Activated T-cell treated with anti-CD3 and anti-CD28 coated beads for 24 hours (primary cell): ENCODE measurements around the gene CPLX1.

Experiments used
- DNase-seq: peaks from one replicate; pipeline ENCODE4 v3.0.0-alpha.2; 2020; ENCODE audit warnings: low read depth

CPLX1 gene

DNA sequence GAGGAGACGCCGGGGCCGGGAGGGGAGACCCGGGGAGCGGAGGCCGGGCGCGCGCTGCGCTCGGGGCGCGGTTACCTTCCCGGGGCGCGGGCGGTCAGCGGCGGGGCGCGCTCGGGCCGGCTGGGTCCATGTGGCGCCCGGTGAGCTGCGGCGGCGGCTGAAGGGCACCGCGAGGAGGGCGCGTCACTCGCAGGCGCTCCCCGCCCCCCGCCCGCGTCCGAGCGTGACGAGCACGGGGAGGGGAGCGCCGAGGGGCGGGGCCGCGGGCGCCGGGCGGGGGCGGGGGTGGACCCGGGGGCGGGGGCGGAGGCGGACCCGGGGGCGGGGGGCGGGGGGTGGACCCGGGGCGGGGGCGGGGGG, at the start of gene CPLX1:
CPLX1 (minus strand) TSS at position 159 of the 360 bp plus-strand sequence. CDS start 1,607 bp downstream, outside the sequence.
- DNase-seq, result no peak

DNA sequence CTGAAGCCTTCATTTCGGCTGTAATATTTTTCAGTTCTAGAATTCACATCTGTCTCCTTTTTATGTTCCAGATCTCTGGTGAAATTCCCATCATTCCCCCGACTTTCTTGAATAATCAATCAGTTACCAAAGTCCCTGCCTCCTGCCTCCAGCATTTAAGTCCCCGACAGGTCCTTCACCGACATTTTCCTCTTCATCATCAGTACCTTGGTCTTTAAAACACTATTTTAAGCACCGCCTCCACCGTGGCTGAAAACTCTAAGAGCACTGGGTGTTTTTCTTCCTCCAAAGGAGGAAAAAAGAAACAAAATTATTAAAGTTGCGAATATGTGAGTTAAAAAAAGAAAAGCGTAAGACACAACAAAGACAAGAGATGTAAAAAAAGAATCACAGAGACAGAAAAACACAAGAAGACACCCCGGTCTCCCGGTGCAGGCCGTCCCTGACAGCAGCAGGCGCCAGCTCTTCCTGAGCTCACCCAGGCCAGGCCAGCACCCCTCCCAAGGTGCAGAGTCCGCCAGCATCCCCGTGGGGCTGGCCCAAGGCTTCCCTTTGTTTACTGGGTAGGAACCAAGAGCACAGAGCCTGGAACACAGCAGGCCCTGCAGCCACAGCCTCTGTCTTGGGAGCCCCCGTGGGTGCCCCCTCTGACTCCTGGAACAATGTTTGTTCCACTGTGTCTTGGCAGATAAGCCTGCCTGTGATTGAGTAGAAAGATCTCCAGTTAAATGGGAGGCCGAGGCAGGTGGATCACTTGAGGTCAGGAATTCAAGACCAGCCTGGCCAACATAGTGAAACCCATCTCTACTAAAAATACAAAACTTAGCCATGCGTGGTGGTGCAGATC, 49.3 kb upstream of the CPLX1 start:
- DNase-seq, result no peak

DNA sequence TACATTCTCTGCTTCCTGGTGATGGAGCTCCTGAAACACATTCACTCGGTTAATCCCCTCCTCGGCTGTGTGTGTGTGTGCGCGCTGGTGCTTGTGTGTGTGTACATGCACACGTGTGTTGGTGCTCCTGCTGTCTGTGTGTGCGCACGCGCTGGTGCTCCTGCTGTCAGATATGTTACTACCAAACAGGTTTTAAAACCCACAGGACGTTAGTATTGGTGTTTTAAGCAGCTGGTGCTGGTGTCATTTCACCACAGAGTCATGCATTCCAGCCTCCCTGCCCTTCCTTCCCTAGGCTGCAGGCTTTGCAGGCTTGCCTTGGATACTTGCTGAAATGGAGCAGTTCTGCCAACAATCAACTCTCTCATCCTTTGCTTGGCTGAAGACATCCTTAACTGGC, 48.1 kb upstream of the CPLX1 start:
- no peak for DNase-seq

DNA sequence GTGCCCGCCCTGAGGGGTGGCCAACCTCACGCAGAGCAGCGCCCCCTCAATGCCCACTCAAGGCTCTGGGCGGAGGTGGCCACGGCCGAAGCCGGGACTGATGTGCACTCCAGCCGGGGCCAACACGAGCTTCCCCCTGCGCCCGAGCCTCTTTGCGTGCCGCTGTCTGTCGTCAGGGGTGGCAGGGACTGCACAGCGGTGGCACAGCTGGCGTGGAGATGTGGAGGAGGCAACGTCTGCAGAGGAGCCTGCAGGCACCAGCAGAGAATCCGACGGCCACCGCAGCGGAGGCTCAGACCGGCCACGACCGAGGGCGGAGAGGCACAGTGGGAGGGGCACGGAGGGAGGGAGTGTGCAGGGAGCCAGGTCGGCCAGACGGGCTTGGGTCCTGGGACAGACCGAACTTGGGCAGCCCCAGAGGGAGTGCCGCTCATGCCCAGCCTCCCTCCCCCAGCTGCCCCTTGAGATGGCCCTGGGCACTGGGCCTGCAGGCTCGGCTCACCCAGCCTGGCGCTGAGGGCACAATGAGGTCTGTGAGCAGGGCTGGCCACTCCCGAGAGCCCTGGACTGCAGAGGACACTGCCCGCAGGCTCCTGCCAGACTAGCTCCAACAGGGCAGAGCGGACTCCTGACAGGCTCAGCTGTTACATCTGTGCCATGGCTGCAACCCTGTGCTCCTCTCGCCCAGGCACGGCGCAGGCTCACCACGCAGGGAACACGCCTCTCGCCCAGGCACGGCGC, 46.5 kb upstream of the CPLX1 start:
- no peak for DNase-seq

DNA sequence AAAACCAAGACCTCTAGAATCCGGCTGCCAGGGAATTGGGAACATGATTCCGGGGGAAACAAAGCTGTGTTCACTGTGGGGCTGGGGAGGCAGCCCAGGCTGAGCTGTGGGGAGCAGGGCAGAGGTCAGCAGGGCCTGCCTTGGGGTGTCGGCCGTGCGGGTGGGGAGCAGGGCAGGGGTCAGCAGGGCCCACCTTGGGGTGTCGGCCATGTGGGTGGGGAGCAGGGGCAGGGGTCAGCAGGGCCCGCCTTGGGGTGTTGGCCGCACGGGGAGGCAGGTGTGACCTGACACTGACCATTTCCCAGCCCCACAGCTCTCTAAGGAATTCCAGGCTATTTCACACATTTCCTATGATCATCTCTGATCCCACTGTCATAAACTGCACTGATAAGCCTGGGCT, 45.6 kb upstream of the CPLX1 start:
- DNase-seq, result no peak

DNA sequence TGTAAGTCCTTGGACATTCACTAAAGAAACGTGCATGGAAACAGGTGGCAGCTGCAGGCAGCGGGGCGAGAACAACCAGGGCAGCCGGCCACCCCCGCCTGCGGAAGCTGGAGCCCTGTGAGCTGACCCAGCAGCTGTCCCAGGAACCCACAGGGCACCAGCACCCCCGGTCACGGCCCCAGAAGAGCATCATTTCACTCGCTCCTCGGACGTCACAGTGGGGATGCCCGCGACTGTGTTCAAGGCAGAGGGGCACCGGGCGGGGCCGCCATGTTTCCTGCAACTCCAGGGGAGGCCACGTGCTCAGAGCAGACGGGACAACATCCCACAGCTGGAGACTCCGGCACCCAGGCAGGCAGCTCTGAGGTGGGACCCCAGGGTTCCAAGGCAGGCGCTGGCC, 45.0 kb upstream of the CPLX1 start:
- DNase-seq, result no peak

DNA sequence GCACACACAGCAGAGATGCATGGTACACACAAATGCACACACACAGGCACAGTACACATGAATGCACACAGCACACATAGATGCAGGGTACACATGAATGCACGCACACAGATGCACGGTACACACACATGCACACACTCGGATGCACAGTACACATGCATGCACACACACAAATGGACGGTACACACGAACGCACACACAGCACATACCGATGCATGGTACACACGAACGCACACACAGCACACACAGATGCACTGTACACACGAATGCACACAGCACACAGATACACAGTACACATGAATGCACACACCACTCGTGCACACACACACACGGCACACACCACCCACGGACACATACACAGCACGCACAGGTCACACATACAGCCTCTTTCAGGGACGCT, 43.8 kb upstream of the CPLX1 start:
- DNase-seq, result no peak

DNA sequence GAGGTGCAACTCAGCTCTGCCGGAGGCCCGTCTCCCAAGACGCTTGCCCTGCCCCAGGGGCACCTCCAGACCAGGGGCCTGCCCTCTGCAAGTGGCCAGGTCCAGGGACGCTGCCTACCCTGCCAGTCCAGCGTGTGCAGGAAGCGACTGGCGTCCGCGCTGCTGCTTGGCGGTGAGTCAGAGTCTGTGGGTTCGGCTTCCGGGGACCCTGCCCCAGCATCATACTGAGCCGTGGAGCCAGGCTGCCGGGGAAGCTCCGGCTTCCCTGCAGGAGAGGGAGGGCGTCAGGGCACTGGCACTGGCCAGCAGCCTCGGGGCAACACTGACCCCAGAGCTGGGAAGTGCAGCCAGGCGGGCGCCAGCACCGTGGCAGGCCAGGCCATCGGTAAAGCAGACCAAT, 42.5 kb upstream of the CPLX1 start:
- DNase-seq, result no peak

DNA sequence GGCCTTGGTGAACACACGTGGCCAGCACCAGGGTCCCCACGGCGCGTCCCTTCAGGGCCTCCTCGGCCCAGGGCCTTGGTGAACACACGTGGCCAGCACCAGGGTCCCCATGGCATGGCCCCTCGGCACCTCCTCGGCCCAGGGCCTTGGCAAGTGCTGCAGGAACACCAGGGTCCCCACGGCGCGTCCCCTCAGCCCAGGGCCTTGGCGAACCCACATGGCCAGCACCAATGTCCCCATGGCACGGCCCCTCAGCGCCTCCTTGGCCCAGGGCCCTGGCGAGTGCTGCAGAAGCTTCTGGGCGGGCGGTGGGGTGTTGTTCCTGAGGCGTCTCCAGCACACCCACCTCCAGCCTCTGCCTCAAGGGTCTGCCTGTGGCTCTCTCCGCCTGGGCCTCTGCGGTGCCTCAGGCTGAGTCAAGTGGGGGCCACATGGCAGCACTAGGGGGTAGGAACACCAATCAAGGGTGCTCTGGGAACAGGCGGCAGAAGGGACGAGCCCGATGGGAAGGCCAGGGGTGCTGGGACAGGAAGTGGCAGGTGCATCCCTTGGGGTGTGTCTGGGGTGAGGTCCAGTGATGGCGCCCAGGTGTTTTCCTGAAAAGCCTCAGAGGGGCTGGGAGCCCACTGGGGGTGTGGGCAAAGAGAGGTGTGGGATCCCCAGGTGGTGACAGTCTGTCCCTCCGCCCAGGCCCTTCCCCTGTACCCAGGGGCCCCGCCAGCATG, 41.8 kb upstream of the CPLX1 start:
- DNase-seq, result no peak

DNA sequence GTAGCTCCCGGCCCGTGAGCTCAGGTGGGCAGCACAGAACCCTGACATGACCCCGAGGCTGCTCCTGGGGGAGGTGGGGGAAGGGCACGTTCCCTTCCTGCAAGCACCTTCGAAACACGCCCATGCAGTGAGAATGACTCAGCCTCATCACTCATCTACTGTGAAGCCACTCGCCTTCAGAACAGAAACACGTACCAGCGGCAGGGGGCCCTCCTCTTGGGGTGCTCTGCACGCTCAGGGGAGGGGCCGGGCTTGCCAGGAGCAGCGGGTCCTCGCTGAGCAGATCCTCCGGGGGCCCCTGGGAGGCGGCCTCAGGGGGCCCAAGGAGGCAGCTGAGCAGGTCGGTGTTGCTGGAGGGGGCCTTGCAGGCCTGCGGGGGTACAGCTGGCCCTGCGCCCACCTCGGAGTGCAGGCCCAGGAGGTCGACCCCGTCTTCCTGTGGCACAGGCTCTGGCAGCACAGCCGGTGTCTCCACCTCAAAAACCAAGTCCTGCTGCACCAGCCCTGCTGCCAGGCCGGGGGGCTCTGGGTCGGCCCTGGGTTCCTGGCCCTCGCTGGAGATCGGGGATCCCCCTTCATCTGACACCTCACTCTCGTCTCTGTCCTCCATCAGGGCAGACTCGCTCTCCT, 40.9 kb upstream of the CPLX1 start:
- no peak for DNase-seq

DNA sequence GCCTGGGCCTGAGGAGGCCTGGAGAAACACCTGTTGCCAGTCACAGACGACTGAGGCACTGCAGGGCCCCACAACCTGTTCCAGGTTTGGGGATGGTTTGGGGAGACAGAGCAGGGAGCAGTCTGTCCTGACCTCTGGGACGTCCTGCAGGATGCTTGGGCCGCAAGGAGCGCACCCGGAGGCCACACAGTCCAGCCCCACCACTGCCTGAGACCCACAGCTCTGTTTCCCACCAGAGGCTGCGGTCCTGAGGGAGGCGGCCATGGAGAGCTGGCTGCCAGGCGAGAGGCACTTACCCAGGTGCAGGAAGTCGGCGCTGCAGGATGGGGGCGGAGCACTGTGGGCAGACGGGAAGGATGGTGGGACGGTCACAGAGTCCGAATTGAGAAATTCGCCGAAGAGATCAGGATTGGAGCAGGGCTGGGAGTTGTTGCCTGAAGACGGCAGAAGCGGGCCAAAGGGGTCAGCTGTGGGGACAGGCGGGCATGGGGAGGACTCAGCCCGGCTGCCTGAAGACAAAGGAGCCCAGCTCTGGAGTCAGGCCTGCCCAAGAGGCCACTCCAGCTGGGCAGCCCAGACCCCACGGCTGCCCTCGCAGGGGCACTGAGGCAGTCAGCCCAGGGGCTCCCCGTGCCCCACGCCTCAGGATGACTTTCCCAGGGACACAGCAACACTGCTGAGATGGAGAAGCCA, 40.3 kb upstream of the CPLX1 start:
- DNase-seq, result no peak

DNA sequence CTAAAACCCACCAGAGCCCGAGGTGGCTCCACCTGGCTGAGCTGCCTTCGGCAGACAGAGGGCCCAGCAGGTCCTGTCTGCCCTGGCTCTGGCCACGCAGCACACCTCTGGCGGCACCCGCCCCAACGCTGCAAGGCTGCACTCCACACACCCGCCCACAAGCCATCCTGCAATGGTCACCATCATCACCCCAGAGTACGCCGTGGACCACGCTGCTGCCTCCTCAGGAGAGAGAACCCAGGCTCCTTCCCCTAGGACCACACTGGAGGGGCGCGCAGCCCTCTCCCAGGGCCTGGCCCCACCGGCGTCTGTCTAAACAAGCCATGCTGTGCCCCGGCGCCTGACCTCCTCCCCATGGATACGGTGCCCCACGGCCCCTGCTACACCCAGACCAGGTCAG, 39.6 kb upstream of the CPLX1 start:
- DNase-seq, result no peak

DNA sequence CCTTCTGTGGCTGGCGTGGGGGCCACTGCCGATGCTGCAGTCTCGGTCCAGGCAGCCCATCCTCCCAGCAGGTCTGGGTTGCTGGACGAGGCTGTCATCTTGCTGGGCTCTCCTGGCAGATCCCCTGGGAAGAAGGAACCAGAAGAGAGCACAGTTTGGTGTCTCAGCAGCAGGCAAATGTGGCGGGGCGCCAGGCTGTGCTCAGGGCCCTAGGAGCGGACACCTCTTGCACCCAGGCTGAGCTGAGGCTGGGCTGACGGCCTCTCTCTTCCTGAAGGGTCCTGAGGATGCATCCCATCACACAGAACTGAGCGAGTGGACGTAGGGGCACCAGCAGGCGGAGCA, 39.2 kb upstream of the CPLX1 start:
- DNase-seq, result no peak

DNA sequence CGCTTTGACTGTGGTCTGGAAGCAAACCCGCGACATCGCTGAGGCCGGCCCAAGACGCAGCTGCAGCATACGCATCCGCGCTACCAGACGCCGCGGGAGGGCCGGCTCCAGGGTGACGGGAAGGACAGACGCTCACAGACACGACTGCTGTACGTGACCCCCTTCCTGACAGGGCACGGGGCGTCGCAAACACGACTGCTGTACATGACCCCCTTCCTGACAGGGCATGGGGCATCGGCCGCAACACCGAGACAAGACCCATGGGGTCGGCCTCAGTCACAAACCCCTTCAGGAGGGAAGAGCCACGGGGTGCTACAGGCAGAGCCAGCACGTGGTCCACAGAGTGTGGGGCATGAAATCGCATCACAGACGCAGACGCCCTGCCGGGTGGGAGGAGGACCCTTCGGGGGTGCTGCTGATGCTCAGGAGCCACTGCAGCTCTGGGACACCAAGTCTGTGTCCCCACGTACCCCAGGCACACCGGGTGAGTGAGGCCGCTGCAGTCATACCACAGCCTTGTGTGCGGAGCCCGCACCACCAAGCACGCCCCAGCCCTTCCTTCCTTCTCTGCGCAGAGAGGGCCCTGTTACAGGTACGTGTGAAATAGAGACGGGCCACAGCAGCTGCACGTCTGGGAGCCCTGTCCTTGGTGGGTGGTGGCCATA, 38.7 kb upstream of the CPLX1 start:
- DNase-seq, result no peak

DNA sequence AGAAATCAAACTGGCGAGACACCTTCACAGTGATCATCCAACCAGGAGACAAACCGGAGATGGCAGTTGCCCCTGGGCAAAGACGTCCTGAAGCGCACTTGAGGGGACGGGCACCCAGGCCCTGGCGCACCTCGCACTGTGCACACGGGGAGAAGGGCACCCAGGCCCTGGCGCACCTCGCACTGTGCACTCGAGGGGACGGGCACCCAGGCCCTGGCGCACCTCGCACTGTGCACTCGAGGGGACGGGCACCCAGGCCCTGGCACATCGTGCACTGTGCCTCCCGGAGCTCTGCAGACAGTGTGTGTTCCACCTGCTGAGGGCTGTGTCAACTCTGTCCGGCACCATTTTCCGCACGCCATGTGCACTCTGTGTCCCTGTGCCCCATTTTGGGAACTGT, 34.6 kb upstream of the CPLX1 start:
- no peak for DNase-seq

DNA sequence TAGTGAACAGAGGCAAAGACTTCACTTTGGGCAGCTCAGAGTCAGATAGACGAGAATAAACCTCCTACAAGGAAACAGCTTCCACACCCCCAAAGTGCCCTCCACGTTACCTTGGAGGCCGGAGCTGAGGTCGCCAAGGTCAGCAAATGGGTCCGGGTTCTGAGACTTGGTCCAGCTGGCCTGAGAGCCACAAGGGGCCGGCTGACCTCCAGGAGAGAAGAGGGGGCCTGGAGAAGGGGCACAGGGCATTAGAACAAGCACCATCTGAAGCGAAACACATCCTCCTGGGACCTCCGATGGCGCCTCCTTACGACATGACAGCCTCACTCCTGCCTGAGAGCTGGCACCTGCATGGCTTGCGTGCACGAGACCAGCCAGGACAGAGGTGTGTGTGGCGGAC, 33.6 kb upstream of the CPLX1 start:
- DNase-seq, result no peak

DNA sequence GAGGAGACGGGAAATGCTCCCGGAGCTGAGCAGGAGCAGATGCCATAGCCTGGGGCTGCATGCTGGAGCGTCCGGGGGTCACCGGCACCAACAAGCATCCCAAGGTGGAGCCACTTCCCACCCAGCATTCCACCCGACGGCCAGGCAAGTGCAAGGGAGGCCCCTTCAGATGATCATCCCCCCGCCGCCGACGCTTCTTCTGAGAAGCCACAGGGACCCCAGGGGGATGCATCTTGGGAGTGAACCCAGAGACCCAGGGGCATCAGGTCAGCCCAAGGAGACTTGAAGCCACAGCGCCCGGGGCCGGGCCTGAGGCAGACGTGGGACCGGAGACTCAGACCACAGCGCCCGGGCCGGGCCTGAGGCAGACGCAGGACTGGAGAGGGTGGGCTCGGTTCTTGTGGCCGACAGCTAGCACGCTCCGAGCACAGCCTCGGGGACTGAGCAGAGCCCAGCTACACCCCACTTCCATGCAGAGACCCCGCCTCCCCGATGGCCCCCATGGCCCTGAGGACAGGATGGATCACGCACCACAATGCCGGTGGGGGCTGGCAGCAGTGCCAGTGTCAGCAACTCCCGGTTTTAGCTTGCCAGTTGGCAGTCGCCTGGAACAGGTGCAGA, 33.0 kb upstream of the CPLX1 start:
- no peak for DNase-seq

DNA sequence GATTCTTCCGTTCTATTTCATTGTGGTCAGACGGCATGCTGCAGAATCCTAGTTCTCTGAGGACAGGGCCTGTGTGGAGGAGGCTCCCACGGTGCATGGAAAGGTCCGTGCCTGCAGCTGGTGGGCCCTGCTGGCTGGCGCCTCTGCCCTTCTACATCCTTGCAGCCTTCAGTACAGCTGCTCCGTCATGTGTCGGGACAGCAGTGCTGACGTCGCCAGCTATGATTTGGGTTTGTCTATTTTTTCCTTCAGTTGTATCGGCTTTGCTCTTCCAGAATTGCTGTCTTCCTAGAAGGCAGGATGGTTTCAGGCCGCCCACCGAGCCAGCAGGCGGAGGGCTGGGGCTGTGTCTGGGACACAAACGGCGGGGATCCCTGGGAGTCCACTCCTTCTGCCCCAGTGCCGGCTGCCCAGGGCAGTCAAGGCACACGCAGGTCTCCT, 32.1 kb upstream of the CPLX1 start:
- no peak for DNase-seq

DNA sequence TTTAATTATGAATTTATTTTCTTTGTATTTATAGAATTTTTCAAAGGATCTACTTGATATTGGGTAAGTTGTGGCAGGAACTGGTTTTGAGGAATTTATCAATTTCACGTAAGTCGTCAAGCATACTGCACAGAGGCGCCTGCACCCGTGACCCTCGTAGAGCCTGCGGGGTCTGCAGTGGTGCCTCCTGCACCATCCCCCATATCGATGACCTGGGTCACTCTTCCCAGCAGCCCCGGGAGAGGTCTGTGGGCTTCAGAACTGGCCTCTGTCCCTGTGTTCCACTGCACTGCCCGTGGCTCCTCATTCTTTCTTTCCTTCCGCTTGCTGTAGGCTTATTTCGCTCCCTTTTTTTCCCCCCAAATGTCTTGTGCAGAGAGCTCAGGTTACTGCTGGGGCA, 31.5 kb upstream of the CPLX1 start:
- no peak for DNase-seq

DNA sequence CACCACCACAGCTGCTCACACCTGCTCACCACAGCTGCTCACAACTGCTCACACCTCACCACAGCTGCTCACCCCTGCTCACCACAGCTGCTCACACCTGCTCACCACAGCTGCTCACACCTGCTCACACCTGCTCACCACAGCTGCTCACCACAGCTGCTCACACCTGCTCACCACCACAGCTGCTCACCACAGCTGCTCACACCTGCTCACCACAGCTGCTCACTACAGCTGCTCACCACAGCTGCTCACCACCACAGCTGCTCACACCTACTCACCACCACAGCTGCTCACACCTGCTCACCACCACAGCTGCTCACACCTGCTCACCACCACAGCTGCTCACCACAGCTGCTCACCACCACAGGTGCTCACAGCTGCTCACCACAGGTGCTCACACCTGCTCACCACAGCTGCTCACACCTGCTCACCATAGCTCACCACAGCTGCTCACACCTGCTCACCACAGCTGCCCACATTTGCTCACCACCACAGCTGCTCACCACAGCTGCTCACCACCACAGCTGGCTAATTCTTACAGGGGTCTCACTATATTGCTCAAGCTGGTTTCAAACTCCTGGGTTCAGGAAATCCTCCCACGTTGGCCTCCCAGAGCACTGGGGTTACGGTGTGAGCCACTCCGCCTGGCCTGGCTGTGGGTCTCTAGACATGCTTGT, 30.4 kb upstream of the CPLX1 start:
- DNase-seq, result no peak

DNA sequence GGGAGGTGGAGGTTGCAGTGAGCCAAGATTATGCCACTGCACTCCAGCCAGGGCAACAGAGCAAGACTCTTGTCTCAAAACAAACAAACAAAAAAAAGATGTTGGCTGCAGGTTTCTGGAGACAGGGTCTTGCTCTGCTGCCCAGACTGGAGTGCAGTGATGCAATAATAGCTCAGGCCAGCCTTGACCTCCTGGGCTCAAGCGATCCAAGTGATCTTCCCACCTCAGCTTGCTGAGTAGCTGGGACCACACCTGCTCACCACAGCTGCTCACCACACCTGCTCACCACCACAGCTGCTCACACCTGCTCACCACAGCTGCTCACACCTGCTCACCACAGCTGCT, 29.9 kb upstream of the CPLX1 start:
- no peak for DNase-seq
